OCI-LY1 (cell line): ENCODE results near the gene PXDN.

Experiments used
- H2AFZ ChIP-seq: fragments of 200-600 bp; sonication (generic), shearing (Covaris generic); 2 replicates; pipeline ENCODE4 v1.6.0; 2014; ENCODE audit warnings: antibody characterized with exemption, mild to moderate bottlenecking, low read length
- H3F3A ChIP-seq: fragments of 200-600 bp; sonication (generic), shearing (Covaris generic); 2 replicates; pipeline ENCODE4 v1.6.0; 2014; ENCODE audit warnings: mild to moderate bottlenecking, antibody characterized with exemption, low read length, moderate library complexity; ENCODE audit not compliant: insufficient read depth
- H3K27ac ChIP-seq: fragments of 200-600 bp; sonication (generic); 2 replicates; pipeline ENCODE4 v1.5.1; 2014; ENCODE audit warnings: low read length, mixed run types, mild to moderate bottlenecking, low read depth; ENCODE audit not compliant: poor library complexity, severe bottlenecking
- H3K27me3 ChIP-seq: fragments of 200-600 bp; sonication (generic); 2 replicates; pipeline ENCODE4 v1.6.0; 2014; ENCODE audit warnings: antibody characterized with exemption, mild to moderate bottlenecking, low read length, moderate library complexity; ENCODE audit not compliant: insufficient read depth
- H3K36me3 ChIP-seq: fragments of 200-600 bp; sonication (generic); 2 replicates; pipeline ENCODE4 v1.6.1; 2014; ENCODE audit warnings: mild to moderate bottlenecking, antibody characterized with exemption, low read length, moderate library complexity, mixed read lengths; ENCODE audit not compliant: insufficient read depth
- H3K4me1 ChIP-seq: fragments of 200-600 bp; sonication (generic); 2 replicates; pipeline ENCODE4 v1.5.1; 2014; ENCODE audit warnings: mild to moderate bottlenecking, low read length, moderate library complexity; ENCODE audit not compliant: insufficient read depth, severe bottlenecking
- H3K4me2 ChIP-seq: fragments of 200-600 bp; sonication (generic), shearing (Covaris generic); 2 replicates; pipeline ENCODE4 v1.6.1; 2014; ENCODE audit warnings: low read length
- H3K4me3 ChIP-seq: fragments of 200-600 bp; sonication (generic); 2 replicates; pipeline ENCODE4 v1.5.1; 2014; ENCODE audit warnings: low read length, low read depth, mild to moderate bottlenecking, mixed read lengths; ENCODE audit not compliant: poor library complexity, severe bottlenecking
- H3K79me2 ChIP-seq: fragments of 200-600 bp; shearing (Covaris generic); 2 replicates; pipeline ENCODE4 v1.6.1; 2016; ENCODE audit warnings: mixed run types, low read length, mixed read lengths; ENCODE audit not compliant: insufficient read depth
- H3K9ac ChIP-seq: fragments of 200-600 bp; sonication (generic), shearing (Covaris generic); 2 replicates; pipeline ENCODE4 v1.6.1; 2014; ENCODE audit warnings: mild to moderate bottlenecking, low read length, mixed read lengths
- H3K9me2 ChIP-seq: fragments of 200-600 bp; sonication (generic), shearing (Covaris generic); 2 replicates; pipeline ENCODE4 v1.6.1; 2014; ENCODE audit warnings: low read depth, mild to moderate bottlenecking, low read length, mixed read lengths
- H3K9me3 ChIP-seq: fragments of 200-600 bp; shearing (Covaris generic); 2 replicates; pipeline ENCODE4 v1.6.1; 2014; ENCODE audit warnings: low read length, mixed read lengths
- H4K20me1 ChIP-seq: fragments of 200-600 bp; sonication (generic), shearing (Covaris generic); 2 replicates; pipeline ENCODE4 v1.6.0; 2016; ENCODE audit warnings: mild to moderate bottlenecking, low read length; ENCODE audit not compliant: insufficient read depth
- CTCF ChIP-seq: fragments of 200-600 bp; sonication (generic), shearing (Covaris generic); IDR thresholded peaks from 2 replicates; pipeline ENCODE4 v1.5.1; 2017; ENCODE audit warnings: mild to moderate bottlenecking, antibody characterized with exemption, low read length, moderate library complexity, mixed read lengths
- EZH2 ChIP-seq: fragments of 200-600 bp; sonication (generic), shearing (Covaris generic); IDR thresholded peaks from 2 replicates; pipeline ENCODE4 v1.8.0; 2017; ENCODE audit warnings: borderline replicate concordance, mixed run types, mild to moderate bottlenecking, antibody characterized with exemption, low read length, moderate library complexity, mixed read lengths

PXDN gene

GRCh38 chr2:1631292-1632001, 112.9 kb downstream of the PXDN start:
- TF ChIP-seq EZH2 (no peak), CTCF (no peak)
- no peaks in the 10 kb centered on the region for H3K36me3 ChIP-seq
- no peaks in the 10 kb centered on the region for H3K79me2 ChIP-seq
- no peaks in the 10 kb centered on the region for H3K9me3 ChIP-seq
- H3K27ac ChIP-seq = no peak overlapping the region
- no peaks in the 10 kb centered on the region for H3K4me1 ChIP-seq
- no peak overlapping the region for H2AFZ ChIP-seq
- no peak overlapping the region for H3K9ac ChIP-seq
- H3K4me3 ChIP-seq = no peak overlapping the region
- no peak overlapping the region for H3K4me2 ChIP-seq
- no peaks in the 10 kb centered on the region for H3K9me2 ChIP-seq
- H3K27me3 ChIP-seq = no peaks in the 10 kb centered on the region
- no peaks in the 10 kb centered on the region for H4K20me1 ChIP-seq
- no peaks in the 10 kb centered on the region for H3F3A ChIP-seq

GRCh38 chr2:1628893-1629292, 115.4 kb downstream of the PXDN start:
- Histone ChIP-seq H2AFZ (no peak overlapping the region), H3K4me1 (no peaks in the 10 kb centered on the region), H3K4me3 (no peak overlapping the region), H3K9me2 (no peaks in the 10 kb centered on the region), H3K9me3 (no peaks in the 10 kb centered on the region), H3K4me2 (no peak overlapping the region), H3K9ac (no peak overlapping the region), H4K20me1 (no peaks in the 10 kb centered on the region), H3K27me3 (no peaks in the 10 kb centered on the region), H3K27ac (no peak overlapping the region), H3K36me3 (no peaks in the 10 kb centered on the region), H3F3A (no peaks in the 10 kb centered on the region), H3K79me2 (no peaks in the 10 kb centered on the region)
- TF ChIP-seq EZH2 = no peak
- no peak for TF ChIP-seq CTCF

GRCh38 chr2:1627628-1628381, 116.5 kb downstream of the PXDN start:
- Histone ChIP-seq H3K36me3 (no peaks in the 10 kb centered on the region), H4K20me1 (no peaks in the 10 kb centered on the region), H3K9me3 (no peaks in the 10 kb centered on the region), H2AFZ (no peak overlapping the region), H3K4me1 (no peaks in the 10 kb centered on the region), H3K9ac (no peak overlapping the region), H3K4me3 (no peak overlapping the region), H3K9me2 (no peaks in the 10 kb centered on the region), H3K27me3 (no peaks in the 10 kb centered on the region), H3K4me2 (no peak overlapping the region), H3F3A (no peaks in the 10 kb centered on the region), H3K79me2 (no peaks in the 10 kb centered on the region), H3K27ac (no peak overlapping the region)
- TF ChIP-seq EZH2 = no peak
- TF ChIP-seq CTCF = no peak
